HG02678 (cell line): ENCODE results near the gene MSANTD7.

ENCODE experiments used
- ATAC-seq: cut with Tn5 transposase; IDR thresholded peaks from one replicate; pipeline ENCODE4 v1.9.1; 2021; ENCODE audit warnings: mild to moderate bottlenecking, moderate library complexity; ENCODE audit not compliant: unreplicated experiment

The MSANTD7 gene

DNA sequence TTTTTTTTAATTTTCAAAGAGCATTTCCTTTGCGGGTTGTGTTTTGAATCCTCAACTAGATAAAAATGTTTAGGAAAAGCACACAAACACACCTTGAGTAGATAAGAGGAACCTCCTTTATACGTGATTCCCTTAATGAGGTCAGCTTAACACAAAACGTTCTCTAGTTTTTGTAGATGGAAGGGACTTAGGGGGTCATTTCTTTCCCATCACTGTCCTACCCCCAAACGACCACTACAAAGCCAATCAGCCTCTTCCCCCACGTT is 41.8 kb downstream of the MSANTD7 start:
- no peak for ATAC-seq

DNA sequence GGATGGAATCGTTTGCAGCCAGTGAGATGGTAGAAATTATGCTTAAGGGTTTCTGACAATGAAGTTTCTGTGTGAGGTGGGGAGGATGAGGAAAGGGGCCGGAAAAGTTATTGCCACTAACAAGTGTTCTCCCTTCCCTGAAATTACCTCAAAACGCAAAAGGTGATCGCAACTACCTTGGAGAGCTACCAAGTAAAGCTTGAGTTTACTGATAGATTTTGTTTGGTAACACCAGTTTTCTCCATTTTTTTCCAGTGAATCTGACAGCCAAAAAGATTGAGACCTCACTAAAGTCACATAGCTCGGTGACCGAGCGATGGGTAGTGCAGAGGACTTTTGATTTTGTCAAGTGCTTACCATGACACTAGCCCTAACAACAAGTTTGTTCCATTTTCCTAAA is 42.1 kb downstream of the MSANTD7 start:
- no peak for ATAC-seq

DNA sequence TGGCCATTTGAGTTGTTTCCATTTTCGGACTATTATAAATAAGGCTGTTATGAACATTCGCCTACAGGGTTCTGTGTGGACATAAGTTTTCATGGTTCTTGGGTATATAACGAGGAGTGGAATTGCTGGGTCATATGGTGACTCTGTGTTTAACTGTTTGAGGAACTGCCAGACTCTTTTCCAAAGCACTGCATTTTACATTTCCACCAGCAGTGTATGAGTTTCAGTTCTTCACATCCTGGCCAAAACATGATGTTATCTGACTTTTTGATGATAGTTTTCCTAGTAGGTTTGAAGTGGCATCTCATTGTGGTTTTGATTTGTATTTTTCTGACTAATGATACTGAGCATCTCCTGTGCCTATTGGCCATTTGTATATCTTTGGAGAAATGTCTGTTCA is 46.0 kb downstream of the MSANTD7 start:
- ATAC-seq, result no peak
